ENCODE results near the gene LRP1.

LRP1 gene

DNA sequence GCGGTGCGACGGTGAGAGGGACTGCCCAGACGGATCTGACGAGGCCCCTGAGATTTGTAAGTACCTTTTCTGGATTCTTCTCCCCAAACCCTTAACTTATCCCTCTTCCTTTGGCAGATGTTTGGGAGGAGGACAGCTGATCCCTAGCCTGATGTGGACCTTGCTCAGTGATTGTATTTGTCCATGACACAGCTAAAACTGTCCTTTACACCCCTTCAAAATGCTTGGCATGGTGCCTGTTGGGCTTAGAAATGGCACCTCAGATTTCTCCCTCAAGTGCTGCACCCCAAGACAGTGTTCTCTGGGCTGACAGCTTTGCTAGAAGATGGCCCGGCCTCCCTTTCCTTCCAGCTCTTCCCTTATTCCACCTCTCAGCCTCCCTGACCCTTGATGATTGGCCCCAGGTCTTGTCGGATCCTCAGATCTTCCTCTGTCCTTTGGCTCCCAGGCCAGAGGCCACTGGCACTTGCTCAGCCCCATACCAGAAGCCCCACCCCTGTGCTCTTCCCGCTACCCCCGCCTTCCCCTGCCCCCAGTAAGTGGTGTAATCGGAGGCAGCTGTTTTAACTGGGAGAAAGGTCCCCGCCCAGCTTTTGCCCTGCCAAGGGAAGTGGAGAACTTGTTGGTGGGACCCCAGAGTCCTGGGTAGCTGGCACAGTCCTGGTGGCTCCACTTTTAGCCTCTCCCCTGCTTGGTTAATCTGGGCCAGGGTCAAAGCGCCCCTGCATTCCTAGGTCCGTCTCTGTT, 10.4 kb downstream of the LRP1 start:
- no peak for DNase-seq

DNA sequence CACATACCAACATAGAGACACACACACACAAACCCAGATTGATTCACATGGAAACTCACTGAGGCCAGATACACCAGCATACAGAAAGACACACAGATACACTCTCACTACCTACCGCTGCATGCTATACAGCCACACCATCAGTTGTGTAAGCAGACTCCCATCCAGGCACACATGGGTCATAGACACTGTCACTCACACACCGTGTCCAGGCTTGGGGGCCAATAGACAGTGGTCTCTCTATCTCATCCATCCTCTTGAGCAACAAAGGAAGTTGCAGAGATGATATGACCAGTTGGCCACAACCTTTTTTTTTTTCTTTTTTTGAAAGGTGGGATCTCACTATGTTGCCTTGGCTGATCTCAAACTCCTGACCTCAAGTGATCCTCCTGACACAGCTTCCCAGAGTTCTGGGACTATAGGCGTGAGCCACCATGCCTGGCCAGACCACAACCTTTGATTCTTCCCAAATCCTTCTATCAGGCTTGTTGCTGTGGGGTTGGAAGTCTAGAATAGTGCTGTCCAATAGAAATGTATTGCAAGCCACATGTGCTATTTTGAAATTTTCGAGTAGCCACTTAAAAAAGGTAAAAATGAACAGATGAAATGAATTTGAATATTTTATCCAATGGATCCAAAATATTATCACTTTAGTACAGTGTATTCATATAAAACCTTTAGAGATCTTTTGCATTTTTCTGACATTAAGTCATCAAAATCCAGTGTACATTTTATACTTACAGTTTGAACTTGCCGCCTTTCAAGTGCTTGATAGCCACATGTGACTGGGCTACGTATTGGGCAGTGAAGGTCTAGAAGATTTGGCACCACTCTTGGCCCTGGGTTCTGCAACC, 11.7 kb downstream of the LRP1 start:
- DNase-seq: no peak

DNA sequence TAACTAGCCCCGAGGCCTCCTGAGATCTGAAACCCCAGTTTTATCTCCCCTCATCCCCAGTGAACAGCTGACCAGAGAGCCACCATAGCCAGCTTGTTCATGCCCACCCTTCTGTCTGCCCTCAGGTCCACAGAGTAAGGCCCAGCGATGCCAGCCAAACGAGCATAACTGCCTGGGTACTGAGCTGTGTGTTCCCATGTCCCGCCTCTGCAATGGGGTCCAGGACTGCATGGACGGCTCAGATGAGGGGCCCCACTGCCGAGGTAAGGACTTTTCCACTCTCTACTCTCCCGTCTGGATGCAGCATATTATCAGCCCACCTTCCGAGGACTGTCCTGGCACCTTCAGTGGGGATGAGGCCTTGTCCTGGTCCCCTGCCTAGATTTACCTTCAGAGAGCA, 13.0 kb downstream of the LRP1 start:
- no peak for DNase-seq

DNA sequence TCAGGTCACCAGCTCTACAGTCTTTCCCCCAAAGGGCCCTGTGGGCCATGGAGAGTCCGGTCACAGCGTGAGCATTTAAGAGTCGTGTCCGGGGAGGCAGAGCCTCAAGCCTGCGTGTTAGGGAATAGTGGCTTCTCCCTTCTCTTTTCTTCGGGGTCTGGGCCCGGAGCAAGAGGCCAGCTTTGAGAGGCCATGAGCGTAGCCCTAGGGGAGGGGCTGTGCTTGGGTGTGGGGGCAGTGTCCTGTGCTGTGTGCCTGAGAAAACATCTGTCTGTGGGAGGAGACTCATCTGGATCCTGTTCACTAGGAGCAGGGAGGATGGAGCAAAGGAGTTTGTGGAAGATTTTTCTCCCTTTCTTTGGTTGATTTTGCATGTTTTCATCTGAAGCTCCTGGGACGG, 13.8 kb downstream of the LRP1 start:
- no peak for DNase-seq

DNA sequence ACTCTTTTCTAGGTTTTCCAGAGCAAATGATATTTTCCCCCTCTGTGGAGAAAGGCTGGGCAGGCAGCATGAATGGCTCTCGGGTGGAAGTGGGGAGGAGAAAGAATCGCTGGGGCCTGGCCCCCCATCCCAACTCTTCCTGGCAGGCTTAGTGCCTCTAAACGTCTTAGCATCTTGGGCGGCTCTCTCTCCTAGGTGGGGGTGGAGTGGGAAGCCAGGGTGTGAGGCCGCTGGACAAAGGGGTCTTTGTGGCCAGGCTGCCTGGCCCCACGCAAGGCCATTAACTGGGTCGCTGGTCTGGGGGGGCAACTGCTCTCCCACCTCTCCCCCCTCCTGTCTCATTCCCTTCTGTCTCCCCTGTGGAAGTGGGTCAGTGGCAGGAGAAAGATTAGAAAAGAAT, 14.4 kb downstream of the LRP1 start:
- DNase-seq: no peak

DNA sequence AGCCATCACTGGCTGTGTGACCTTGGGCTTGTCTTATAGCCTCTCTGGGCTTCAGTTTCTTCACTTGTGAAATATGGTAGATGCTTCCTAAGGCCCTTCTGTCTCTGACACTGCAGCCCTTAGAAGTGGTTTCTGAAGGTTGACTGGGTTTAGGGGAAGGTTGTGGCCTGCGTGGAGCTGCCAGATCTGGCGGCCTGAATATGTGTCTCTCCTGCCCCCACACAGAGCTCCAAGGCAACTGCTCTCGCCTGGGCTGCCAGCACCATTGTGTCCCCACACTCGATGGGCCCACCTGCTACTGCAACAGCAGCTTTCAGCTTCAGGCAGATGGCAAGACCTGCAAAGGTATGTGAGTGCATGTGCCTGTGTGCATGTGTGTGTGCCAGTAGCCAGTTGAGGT, 15.2 kb downstream of the LRP1 start:
- no peak for DNase-seq

DNA sequence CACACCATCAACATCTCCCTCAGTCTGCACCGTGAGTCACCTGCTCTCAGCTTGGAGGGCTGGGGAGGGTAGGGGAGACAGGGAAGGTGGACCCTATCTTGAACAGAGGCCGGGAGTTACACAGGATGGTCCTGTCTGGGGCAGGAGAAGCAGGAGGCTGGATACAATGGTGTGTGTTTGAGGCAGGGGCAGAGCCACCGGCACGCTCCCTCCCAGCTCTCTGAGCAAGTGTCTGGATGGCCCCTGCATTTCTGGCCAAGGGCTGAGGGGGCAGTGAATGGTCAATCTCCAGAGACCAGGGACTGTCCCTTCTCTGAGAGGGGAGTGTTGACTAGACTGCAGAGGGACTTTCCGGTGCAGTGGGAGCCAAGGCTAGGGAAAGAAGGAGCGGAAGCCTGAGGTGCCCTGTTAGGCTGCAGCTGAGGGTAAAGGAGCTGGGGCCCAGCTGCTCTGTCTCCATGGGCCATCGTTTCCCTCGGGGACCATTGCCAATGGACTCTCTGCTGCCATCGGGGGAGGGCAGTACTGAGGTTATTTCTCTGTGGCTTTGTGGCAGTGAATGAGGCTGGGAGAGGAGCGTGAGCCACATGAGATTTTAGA, 17.3 kb downstream of the LRP1 start:
- no peak for DNase-seq

DNA sequence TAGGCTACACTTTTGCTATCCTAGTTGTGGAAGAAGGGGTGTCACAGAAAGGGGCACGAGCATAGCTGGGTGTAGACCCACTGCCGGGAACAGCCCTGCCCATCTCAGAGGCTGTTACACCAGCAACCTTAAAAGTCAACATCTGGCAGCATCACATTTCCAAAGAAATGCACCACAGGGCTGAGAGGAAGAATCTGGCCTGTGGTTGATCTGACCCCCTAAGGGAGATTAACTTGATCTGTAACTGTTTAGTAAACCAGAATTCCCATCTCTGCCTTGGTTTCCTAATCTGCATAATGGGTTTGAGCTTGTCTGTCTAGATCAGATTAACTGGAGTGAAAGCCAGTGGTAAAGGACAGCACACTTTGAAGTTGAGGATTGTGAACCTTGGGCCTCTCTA, 17.8 kb downstream of the LRP1 start:
- DNase-seq: no peak

DNA sequence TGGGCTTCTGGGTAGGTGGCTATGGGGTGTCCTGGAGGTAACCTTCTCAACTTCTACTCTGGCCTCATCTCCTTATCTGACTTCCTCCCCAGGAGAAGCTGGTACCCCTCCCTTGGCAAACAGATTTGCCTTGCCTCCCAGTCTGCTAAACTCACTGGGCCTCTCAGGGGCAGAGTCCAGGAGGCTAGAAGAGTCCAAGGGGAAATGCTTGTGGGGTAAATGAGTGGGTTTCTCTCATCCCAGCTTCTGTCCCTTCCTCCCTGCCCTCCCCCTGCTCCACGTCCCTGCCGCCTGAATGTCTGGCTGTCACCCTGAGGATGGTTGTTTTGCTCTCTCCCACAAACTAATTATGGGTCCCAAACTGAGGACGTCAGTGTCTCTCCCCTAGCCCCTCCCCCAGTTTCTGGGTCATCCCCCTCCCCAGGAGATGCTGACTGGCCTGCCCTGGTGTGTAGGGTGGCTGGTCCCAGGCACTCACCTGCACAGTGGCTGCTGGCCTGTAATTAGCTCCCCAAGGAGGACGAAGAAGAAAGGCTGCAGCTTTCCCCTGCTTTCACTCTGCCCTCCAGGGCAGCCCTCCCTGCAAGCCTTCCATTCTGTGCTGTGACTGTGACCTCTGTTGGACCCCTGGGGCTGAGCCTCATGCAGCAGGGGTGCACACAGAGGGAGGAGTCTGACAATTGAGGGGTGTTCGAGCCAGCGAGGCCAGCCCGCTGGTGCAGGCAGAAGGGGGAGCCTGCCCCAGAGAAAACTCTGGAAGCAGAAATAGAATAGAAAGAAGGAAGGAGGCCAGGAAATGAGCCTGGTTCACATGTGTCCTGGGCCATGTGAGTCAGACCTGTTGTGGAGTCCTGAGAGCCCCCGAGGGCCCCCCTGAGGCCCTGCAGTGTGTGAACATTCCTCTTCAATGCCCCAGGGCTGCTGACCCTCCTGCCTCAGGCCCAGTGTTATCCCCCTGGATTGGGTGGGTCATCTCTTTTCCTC, 19.0 kb downstream of the LRP1 start, which contains the start of gene LRP1-AS:
TSS of gene LRP1-AS (minus strand) at position 659 of the 984 bp plus-strand sequence.
- DNase-seq: no peak

DNA sequence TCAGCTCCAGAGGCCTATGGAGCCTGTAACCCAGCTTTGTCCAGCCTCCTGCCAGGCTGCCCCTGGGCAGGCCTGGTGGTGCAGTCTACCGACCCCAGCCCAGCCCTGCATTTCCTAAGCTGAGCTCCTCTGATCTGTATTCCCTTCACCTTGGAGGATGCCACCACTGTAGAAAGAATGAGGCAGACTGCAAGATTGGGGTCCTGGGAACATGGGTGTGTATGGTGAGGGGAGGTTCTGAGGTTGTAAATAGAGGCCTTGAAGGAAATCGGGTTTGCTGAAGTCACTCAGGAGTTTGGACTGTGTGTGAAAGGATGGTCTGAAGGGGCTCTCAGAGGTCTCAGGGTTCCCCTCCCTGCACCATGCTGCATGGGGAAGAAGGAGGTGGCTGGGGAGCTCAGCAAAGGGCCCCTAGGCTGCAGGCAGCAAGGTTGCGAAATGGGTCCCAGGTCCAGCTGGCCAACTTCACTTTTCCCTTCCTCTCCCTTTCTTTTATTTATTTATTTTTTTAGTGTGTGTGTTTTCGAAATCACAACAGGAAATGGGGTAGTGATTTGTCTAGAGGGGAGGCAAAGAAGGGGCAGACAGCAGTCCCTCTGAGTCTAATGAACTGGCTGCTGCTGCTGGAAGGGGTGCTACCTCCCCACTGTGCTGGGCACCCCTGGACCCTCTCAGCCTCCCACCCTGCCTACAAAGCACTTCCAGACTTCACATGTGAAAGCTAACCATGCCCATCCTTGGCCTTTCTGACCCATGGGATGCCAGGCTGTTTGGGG, 20.4 kb downstream of the LRP1 start:
- no peak for DNase-seq

DNA sequence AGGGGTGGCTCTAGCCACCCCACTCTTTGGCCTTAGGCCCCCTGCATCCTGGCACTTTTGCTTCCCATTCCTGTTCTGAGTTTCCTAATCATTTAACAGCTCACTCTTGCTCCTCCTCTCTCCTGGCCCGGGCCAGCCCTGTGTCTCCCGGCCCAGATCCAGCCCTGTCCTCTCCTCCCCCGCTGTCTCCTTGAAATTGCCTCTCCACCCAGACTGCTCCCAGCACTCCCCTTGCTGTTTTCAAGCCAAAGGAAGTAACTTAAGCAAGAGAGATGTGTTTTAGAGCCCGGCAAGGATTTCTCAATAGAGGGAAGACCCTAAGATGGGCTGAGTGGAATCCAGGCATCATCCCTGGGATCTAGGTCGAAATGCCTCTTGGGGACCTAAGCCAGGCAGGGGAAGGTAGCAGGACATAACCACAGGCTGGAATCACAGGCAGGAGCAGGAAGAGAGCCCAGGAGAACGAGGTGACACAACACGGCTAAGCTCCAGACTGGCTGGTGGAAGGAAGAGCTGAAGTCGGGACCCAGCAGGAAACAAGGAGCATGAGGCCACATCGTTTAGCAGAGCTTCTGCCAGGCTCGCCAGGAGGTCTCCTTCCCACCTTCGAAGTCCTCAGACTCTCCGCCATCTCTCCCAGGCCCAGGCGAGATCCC, 21.1 kb downstream of the LRP1 start:
- DNase-seq: no peak

DNA sequence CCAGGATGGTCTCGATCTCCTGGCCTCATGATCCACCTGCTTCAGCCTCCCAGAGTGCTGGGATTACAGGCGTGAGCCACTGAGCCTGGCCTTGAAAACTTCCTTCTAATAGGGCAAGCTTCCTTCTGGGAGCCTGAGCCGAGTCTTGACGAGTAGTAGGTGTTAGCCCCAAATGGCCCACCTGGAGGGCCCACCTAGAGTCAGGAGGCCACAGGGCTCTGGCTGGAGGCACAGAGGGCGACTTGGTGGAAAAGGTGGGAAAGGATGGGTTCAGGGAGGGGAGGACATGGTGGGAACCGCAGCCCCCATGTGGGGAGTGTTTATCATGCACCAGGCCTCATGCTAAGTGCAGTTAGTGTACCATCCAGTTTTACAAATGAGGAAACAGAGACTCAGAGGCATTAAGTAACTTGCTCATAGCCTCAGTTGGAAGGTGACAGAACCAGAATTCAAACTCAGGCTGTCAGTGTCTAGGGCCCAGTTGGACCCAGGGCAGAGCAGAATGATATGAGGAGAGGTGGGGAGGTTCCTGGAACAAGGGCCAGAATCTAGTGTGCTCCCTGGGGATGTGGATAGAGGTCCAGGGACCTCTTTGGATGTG, 22.2 kb downstream of the LRP1 start:
- no peak for DNase-seq

DNA sequence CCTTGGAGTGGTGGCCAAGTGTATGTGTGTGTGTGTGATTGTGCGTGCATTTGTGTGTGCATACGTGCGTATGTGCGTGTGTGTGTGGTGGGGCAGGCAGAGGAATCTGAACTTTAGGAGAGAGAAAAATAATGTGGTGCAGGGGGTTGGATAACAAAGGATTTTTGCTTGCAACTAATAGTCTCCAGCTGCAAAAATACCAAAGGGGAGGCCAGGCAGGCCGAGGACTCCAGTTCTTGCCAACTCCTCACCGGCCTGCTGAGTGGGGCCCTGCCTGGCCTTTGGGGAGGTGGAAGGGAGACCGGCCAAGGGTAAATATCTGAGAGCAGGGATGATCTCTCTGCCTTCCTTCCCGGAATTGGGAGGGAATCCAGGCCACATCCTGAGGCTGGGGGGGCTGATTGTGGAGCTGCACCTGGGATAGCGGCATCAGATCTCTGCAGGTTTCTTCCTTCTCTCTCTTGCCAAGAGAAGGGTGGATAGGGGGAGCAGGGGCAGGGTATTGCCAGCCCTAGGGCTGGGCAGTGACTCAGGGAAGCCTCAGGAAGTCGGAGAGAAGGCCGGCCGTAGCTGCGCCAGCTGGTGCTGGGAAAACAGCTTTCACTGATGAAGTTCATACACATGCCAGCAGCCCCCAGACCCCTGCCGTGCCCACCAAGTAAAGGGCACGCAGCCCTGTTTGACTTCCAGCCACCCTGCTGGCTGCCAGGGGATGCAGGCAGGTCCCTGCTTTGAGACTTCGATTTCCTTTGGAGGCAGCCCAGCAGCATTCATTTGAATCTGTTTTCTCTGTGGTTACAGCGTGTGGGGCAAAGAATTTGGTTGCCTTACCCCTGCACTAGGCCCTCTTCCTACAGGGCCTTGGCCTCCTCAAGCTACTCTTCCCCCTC, 23.7 kb downstream of the LRP1 start:
- no peak for DNase-seq

DNA sequence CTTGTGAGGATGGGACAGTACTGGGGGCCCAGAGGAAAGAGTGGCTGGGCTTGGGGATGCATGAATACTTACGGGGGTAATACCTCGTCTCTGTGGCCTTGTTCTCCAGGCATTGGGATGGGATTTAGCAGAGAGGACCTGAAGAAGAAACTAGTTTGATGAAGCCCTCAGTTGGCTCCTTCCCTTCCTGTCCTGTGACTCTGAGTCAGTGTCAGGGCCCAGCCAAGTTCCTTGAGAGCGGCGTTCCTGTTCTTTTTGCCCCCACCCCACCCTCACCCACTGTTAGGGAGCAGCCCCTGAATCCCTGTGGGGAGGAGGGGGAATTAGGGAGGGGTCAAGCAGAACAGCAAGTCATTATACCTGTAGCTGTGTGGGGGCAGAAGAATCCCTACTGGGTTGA, 24.4 kb downstream of the LRP1 start:
- DNase-seq: no peak

DNA sequence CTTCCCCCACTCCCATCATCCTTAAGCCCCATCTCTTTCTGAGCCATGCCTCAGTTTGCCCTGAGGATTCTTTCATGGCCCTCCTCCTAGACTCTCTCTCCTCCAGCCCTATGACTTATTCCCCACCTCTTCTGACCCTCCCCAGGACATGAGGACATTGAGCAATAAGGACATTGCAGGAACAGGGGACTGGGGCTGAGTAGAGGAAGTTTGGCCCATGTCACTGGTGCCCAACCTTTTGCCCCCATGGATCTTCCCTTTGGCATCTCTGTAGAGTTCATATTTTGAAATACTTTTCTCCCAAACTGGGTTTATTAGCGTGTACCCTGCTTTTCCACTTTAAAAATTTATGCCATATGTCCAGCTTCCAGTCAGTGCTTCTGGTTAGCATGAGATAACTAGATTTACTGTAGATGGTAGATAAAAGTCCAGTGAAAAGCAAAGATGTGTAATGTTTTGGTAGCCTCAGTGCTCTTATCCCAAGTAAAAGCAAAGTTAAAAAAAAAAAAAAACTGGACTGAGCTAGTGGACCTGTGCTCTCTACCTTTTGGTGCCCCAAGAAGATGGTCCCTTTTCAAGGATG, 25.2 kb downstream of the LRP1 start:
- DNase-seq: no peak

DNA sequence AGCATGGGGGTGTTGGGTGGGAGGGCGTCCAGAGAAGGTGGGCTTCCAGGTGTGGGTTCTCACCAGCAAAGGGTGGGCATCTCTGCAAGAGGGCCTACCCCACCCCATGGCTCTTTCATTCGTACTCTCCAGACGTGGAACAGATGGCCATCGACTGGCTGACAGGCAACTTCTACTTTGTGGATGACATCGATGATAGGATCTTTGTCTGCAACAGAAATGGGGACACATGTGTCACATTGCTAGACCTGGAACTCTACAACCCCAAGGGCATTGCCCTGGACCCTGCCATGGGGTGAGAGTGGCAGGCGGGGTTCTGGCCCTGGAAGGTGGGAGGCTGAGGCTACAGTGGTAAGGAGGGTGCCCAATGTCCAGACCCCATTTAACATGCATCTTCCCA, 25.8 kb downstream of the LRP1 start:
- no peak for DNase-seq

DNA sequence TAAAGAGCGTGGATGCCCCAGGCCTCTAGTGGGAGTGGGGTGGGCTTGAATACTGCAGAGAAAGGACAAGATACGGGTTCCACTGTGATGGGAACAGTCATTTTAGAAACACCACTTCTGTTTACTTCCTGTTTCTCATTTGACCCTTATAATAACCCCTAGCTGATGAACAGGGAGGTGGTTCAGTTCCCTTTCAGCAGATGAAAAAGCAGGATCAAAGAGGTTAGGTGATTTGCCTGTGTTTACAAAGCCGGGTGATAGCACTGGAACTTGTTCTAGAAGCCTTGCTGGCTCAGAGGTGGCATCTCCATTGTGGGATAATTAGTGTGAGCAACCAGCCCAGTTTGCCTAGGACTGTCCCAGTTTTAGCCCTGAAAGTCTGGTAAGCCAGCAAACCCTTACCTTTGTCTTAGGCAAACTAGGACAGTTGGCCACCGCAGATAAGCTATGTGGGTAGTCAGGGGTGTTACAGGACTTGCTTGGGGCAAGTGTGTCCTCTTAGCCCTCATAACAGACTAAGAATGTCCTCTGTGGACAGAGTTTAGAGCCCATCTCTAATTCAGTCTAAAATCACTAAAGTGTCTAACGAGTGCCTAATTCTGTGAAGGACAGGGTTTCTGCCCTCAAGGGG, 26.6 kb downstream of the LRP1 start:
- DNase-seq: no peak

DNA sequence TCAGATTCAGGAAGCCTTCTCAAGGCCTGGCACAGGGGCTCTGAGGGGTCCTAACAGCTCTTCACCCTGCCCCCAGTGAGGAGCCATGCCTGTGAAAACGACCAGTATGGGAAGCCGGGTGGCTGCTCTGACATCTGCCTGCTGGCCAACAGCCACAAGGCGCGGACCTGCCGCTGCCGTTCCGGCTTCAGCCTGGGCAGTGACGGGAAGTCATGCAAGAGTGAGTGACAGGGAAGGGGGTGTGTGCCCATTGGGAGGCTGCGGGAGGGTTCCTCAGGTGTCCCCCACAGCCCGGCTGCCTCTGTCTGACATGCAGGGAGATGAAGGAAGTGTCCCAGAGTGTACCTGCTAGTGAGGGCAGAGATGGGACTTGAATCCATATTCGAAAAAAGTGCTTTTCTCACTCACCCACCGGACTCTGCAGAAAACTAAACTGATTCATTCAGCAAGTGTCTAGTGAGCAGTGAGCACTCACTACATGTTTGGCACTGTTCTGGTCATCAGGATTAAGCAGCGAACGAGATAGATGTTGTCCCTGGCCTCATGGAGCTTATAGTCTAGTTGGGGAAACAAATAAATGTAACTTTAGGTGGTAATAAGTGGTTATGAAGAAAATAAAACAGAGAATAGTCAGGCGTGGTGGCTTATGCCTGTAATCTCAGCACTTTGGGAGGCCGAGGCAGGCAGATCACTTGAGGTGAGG, 28.6 kb downstream of the LRP1 start:
- DNase-seq: no peak
